Lower leg skin (tissue), 3 donors: ENCODE results near the gene SFMBT2.
"Not testable (repeated sequence)": the region's sequence is repeated elsewhere in the genome, so short reads cannot be mapped to it uniquely, and the experiment has no call there.

Experiments
- CTCF ChIP-seq, 3 donors: fragments of 450-650 bp; IDR thresholded peaks; one replicate each; pipeline ENCODE4 v1.5.1; 2016; ENCODE audit warnings: antibody characterized with exemption in 3 of 3, mild to moderate bottlenecking in 3 of 3, moderate library complexity in 2 of 3
- POLR2A ChIP-seq, 2 donors: fragments of 450-650 bp; IDR thresholded peaks; one replicate each; pipeline ENCODE4 v1.6.1; 2016 to 2017; ENCODE audit warnings: antibody characterized with exemption in 2 of 2, mild to moderate bottlenecking in 1 of 2, moderate library complexity in 1 of 2

DNA sequence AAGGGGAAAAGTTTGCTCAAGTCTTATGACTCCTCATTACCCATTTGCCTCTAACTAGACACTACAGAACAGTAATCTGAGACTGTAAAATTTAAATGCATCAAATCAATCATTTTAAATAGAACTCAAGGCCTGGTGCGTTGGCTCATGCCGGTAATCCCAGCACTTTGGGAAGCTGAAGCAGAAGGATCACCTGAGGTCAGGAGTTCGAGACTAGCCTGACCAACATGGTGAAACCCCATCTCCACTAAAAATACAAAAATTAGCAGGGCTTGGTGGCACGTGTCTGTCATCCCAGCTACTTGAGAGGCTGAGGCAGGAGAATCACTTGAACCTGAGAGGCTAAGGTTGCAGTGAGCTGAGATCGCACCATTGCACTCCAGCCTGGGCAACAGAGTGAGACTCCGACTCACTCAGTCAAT, 20.1 kb downstream of the SFMBT2 start:
- not testable (repeated sequence) for TF ChIP-seq CTCF, POLR2A (IDR thresholded peaks at IDR 0.05)
